Measurements from ENCODE around the gene CAMK1G. TPM values are rescaled to one million over a fixed set of nuclear protein-coding genes. Genes with fewer than 3 reads are reported as not detected.

CAMK1G gene
- total and polyA plus RNA-seq, 2 experiments from 2014 or later: 0.32 to 0.76 TPM

DNA sequence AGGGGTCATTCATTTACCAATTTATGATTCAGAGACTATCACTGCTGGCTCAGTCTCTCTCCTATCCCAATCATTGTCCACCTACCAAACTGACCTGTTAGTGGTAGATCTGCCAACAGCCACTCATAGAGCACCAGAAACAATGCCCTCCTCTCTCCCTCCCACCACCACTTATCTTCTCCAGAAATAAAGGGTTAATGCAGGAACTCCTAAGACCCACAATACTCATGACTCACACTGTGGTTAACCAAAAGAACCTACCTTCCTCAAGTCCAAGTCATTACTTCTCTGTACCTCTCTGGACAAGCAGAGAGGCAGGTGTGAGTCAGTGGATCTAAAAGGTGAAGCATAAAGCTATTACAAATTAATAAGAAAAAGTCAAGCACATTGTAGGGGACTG, 40.9 kb upstream of the CAMK1G start:
- Histone ChIP-seq H3K79me2 (replicated peaks; ENCODE audit: insufficient read depth) (no peaks in the 10 kb centered on the region), H3K36me3 (ENCODE audit: insufficient read depth) (no peaks in the 10 kb centered on the region), H3K4me2 (no peak overlapping the region), H3K4me3 (no peak overlapping the region), H3K9me2 (ENCODE audit: insufficient read depth) (peaks cover 19% of the 10 kb centered on the region; the same call in 1 of the 2 replicates), H3K27ac (ENCODE audit: low read depth) (no peak overlapping the region), H3F3A (replicated peaks; ENCODE audit: low read depth) (no peaks in the 10 kb centered on the region), H2AFZ (no peak overlapping the region), H4K20me1 (replicated peaks; ENCODE audit: insufficient read depth) (no peaks in the 10 kb centered on the region), H3K4me1 (ENCODE audit: insufficient read depth) (0 out of 2 replicates have a peak, but pooled peaks cover 4% of the 10 kb centered on the region), H3K27me3 (ENCODE audit: insufficient read depth) (no peaks in the 10 kb centered on the region)
- TF ChIP-seq ETS1 (IDR thresholded peaks at IDR 0.05) (no peak), POLR2AphosphoS5 (IDR thresholded peaks at IDR 0.05; ENCODE audit: low read depth) (no peak), EZH2 (IDR thresholded peaks at IDR 0.05; ENCODE audit: low read depth, unreplicated experiment) (no peak), NANOG (IDR thresholded peaks at IDR 0.05; ENCODE audit: borderline replicate concordance) (no peak), EZH2phosphoT487 (IDR thresholded peaks at IDR 0.05; ENCODE audit: unreplicated experiment) (no peak), STAT1 (IDR thresholded peaks at IDR 0.05; ENCODE audit: unreplicated experiment) (no peak), ZNF114 (CRISPR knock-in tag; IDR thresholded peaks at IDR 0.05) (no peak), JUNB (IDR thresholded peaks at IDR 0.05; ENCODE audit: unreplicated experiment) (no peak), REST (IDR thresholded peaks at IDR 0.05; ENCODE audit: unreplicated experiment) (no peak), ZNF462 (CRISPR knock-in tag; IDR thresholded peaks at IDR 0.05) (no peak), ZNF331 (CRISPR knock-in tag; IDR thresholded peaks at IDR 0.05; ENCODE audit: low read depth) (no peak), CREB1 (CRISPR knock-in tag; IDR thresholded peaks at IDR 0.05; ENCODE audit: low read depth) (no peak)
- TF ChIP-seq, protein P1, sequence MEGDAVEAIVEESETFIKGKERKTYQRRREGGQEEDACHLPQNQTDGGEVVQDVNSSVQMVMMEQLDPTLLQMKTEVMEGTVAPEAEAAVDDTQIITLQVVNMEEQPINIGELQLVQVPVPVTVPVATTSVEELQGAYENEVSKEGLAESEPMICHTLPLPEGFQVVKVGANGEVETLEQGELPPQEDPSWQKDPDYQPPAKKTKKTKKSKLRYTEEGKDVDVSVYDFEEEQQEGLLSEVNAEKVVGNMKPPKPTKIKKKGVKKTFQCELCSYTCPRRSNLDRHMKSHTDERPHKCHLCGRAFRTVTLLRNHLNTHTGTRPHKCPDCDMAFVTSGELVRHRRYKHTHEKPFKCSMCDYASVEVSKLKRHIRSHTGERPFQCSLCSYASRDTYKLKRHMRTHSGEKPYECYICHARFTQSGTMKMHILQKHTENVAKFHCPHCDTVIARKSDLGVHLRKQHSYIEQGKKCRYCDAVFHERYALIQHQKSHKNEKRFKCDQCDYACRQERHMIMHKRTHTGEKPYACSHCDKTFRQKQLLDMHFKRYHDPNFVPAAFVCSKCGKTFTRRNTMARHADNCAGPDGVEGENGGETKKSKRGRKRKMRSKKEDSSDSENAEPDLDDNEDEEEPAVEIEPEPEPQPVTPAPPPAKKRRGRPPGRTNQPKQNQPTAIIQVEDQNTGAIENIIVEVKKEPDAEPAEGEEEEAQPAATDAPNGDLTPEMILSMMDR (conservative IDR thresholded peaks at IDR 0.05; ENCODE audit: low read depth in 2 of 2): no peak
- Mint-ChIP-seq H3K27me3 (ENCODE audit: insufficient read depth, low read depth, poor library complexity) (peaks cover 4% of the 10 kb centered on the region), H3K4me1 (peaks cover 7% of the 10 kb centered on the region), H3K4me3 (no peak overlapping the region), H3K9me3 (no peaks in the 10 kb centered on the region), H3K27ac (no peak overlapping the region), H3K36me3 (ENCODE audit: low read depth) (no peaks in the 10 kb centered on the region)
- ATAC-seq: no peak
- DNase-seq (ENCODE audit: low spot score): no peak
